Measurements from ENCODE around the gene BIN2.
"Not testable (repeated sequence)": the region's sequence is repeated elsewhere in the genome, so short reads cannot be mapped to it uniquely, and the experiment has no call there.

Gene BIN2

GRCh38 chr12:51343201-51343600 is 19.2 kb upstream of the BIN2 start:
- DNase-seq = no peak

- DNase-seq = no peak
Observed at GRCh38 chr12:51342416-51342815, 18.4 kb upstream of the BIN2 start.

GRCh38 chr12:51341251-51342007 is 17.5 kb upstream of the BIN2 start:
- peak; percentile 27 to 60 for DNase-seq

- peak in 1 of 2 experiments; percentile 12 for DNase-seq
Observed at GRCh38 chr12:51339750-51340149, 15.8 kb upstream of the BIN2 start.

GRCh38 chr12:51337336-51337735 is 13.4 kb upstream of the BIN2 start:
- DNase-seq = not testable (repeated sequence)

- DNase-seq = no peak
Observed at GRCh38 chr12:51335931-51336330, 12.0 kb upstream of the BIN2 start.

GRCh38 chr12:51334764-51335163 is 10.8 kb upstream of the BIN2 start:
- no peak for DNase-seq

- DNase-seq = no peak
Observed at GRCh38 chr12:51333536-51333935, 9.6 kb upstream of the BIN2 start.

GRCh38 chr12:51330186-51330585 is 6.2 kb upstream of the BIN2 start:
- DNase-seq = no peak

- no peak for DNase-seq
Observed at GRCh38 chr12:51329742-51330141, 5.8 kb upstream of the BIN2 start.

GRCh38 chr12:51328587-51328986 is 4.6 kb upstream of the BIN2 start:
- DNase-seq = no peak

- no peak for DNase-seq
Observed at GRCh38 chr12:51326698-51327439, 2.9 kb upstream of the BIN2 start.

GRCh38 chr12:51324953-51325352 is 979 bp upstream of the BIN2 start:
- no peak for DNase-seq

- DNase-seq = no peak
Observed at GRCh38 chr12:51323317-51323960, 535 bp downstream of the BIN2 start.

GRCh38 chr12:51322452-51322851 is 1.5 kb downstream of the BIN2 start:
- no peak for DNase-seq

- DNase-seq = no peak
Observed at GRCh38 chr12:51321882-51322281, 2.1 kb downstream of the BIN2 start.

- no peak for DNase-seq
Observed at GRCh38 chr12:51320695-51321320, 3.2 kb downstream of the BIN2 start.

- DNase-seq = no peak
Observed at GRCh38 chr12:51320311-51320694, 3.7 kb downstream of the BIN2 start.

- DNase-seq = no peak
Observed at GRCh38 chr12:51318846-51319599, 5.0 kb downstream of the BIN2 start.

- DNase-seq = not testable (repeated sequence)
Observed at GRCh38 chr12:51318057-51318806, 5.7 kb downstream of the BIN2 start.

- no peak for DNase-seq
Observed at GRCh38 chr12:51311389-51311788, 12.6 kb downstream of the BIN2 start.

All from NCI-H524 (cell line).